ENCODE measurements around the gene TSPEAR. TPM values are rescaled to one million over a fixed set of nuclear protein-coding genes. Genes with fewer than 3 reads are reported as not detected.

The TSPEAR gene
- total RNA-seq, 2 donors from 2014 or later = 1.5 to 6.0 TPM

DNA sequence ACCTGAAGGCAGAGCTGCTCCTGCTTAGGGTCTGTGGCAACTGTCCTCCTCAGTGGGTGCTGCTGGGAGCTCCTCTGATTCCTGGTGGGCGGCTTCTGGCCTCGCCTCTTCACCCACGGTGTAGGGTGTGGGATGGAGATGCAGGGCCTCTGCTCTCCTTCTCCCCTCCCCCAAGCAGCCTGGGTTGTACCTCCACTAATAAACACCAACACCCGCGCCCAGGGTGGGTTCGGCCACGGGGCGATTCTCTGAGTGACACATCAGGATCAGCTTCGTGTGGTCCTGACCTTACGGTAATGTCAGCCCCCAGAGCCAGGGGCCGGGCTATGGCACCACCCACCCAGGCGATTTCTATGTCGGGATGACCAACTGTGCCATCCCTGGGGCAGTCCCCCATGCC lies 195.0 kb downstream of the TSPEAR start:
- Histone ChIP-seq H3K9ac (ENCODE audit: extremely low read depth, low read length, poor library complexity, severe bottlenecking) (no peak overlapping the region), H3K36me3 (ENCODE audit: control insufficient read depth, insufficient read depth, low read length) (no peaks in the 10 kb centered on the region), H3K4me3 (ENCODE audit: low read length) (no peak overlapping the region), H3K4me1 (ENCODE audit: control insufficient read depth, insufficient read depth, low read length) (no peaks in the 10 kb centered on the region), H3K27ac (ENCODE audit: low read depth, low read length) (no peak overlapping the region), H3K27me3 (ENCODE audit: control insufficient read depth, insufficient read depth, low read length, poor library complexity, severe bottlenecking) (no peaks in the 10 kb centered on the region), H3K9me3 (ENCODE audit: control insufficient read depth, low read length) (no peaks in the 10 kb centered on the region)
- peaks cover 2% of the 10 kb centered on the region for H3K9me3 Mint-ChIP-seq
- TF ChIP-seq, protein P1, sequence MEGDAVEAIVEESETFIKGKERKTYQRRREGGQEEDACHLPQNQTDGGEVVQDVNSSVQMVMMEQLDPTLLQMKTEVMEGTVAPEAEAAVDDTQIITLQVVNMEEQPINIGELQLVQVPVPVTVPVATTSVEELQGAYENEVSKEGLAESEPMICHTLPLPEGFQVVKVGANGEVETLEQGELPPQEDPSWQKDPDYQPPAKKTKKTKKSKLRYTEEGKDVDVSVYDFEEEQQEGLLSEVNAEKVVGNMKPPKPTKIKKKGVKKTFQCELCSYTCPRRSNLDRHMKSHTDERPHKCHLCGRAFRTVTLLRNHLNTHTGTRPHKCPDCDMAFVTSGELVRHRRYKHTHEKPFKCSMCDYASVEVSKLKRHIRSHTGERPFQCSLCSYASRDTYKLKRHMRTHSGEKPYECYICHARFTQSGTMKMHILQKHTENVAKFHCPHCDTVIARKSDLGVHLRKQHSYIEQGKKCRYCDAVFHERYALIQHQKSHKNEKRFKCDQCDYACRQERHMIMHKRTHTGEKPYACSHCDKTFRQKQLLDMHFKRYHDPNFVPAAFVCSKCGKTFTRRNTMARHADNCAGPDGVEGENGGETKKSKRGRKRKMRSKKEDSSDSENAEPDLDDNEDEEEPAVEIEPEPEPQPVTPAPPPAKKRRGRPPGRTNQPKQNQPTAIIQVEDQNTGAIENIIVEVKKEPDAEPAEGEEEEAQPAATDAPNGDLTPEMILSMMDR (conservative IDR thresholded peaks at IDR 0.05) = no peak
- H3K27ac Mint-ChIP-seq = no peak overlapping the region
- no peaks in the 10 kb centered on the region for H3K27me3 Mint-ChIP-seq (ENCODE audit: insufficient read depth)
- no peak overlapping the region for H3K4me3 Mint-ChIP-seq
- DNase-seq = no peak
- H3K4me1 Mint-ChIP-seq = no peaks in the 10 kb centered on the region
- 93 to 96% methylated on average over 7 to 12 of the region's 13 CpGs for WGBS, 2 experiments (ENCODE audit: insufficient coverage in 1 of 2, insufficient read length in 1 of 2)
- H3K36me3 Mint-ChIP-seq (ENCODE audit: low read depth) = no peaks in the 10 kb centered on the region

GRCh38 chr21:44515359-44516165 lies 195.8 kb downstream of the TSPEAR start:
- Histone ChIP-seq H3K36me3 (ENCODE audit: control insufficient read depth, insufficient read depth, low read length) (no peaks in the 10 kb centered on the region), H3K27ac (ENCODE audit: low read depth, low read length) (no peak overlapping the region), H3K9ac (ENCODE audit: extremely low read depth, low read length, poor library complexity, severe bottlenecking) (no peak overlapping the region), H3K4me1 (ENCODE audit: control insufficient read depth, insufficient read depth, low read length) (no peaks in the 10 kb centered on the region), H3K4me3 (ENCODE audit: low read length) (no peak overlapping the region), H3K9me3 (ENCODE audit: control insufficient read depth, low read length) (no peaks in the 10 kb centered on the region), H3K27me3 (ENCODE audit: control insufficient read depth, insufficient read depth, low read length, poor library complexity, severe bottlenecking) (no peaks in the 10 kb centered on the region)
- TF ChIP-seq, protein P1 (conservative IDR thresholded peaks at IDR 0.05) = no peak
- H3K27ac Mint-ChIP-seq = no peak overlapping the region
- no peaks in the 10 kb centered on the region for H3K4me1 Mint-ChIP-seq
- WGBS, 2 experiments (ENCODE audit: insufficient coverage in 1 of 2, insufficient read length in 1 of 2) = 93% methylated on average over 22 to 32 of the region's 32 CpGs
- DNase-seq = no peak
- H3K36me3 Mint-ChIP-seq (ENCODE audit: low read depth) = no peaks in the 10 kb centered on the region
- no peak overlapping the region for H3K4me3 Mint-ChIP-seq
- peaks cover 2% of the 10 kb centered on the region for H3K9me3 Mint-ChIP-seq
- H3K27me3 Mint-ChIP-seq (ENCODE audit: insufficient read depth) = no peaks in the 10 kb centered on the region

- Histone ChIP-seq H3K27ac (ENCODE audit: low read depth, low read length) (no peak overlapping the region), H3K4me1 (ENCODE audit: control insufficient read depth, insufficient read depth, low read length) (no peaks in the 10 kb centered on the region), H3K4me3 (ENCODE audit: low read length) (no peak overlapping the region), H3K36me3 (ENCODE audit: control insufficient read depth, insufficient read depth, low read length) (no peaks in the 10 kb centered on the region), H3K9me3 (ENCODE audit: control insufficient read depth, low read length) (no peaks in the 10 kb centered on the region), H3K9ac (ENCODE audit: extremely low read depth, low read length, poor library complexity, severe bottlenecking) (no peak overlapping the region), H3K27me3 (ENCODE audit: control insufficient read depth, insufficient read depth, low read length, poor library complexity, severe bottlenecking) (no peaks in the 10 kb centered on the region)
- H3K9me3 Mint-ChIP-seq = peaks cover 2% of the 10 kb centered on the region
- no peak for DNase-seq
- WGBS, 2 experiments (ENCODE audit: insufficient coverage in 1 of 2, insufficient read length in 1 of 2) = 94 to 97% methylated on average over 4 to 11 of the region's 11 CpGs
- no peak overlapping the region for H3K27ac Mint-ChIP-seq
- no peaks in the 10 kb centered on the region for H3K4me1 Mint-ChIP-seq
- peaks cover under 1% of the 10 kb centered on the region for H3K36me3 Mint-ChIP-seq (ENCODE audit: low read depth)
- TF ChIP-seq, protein P1 (conservative IDR thresholded peaks at IDR 0.05) = no peak
- no peaks in the 10 kb centered on the region for H3K27me3 Mint-ChIP-seq (ENCODE audit: insufficient read depth)
- H3K4me3 Mint-ChIP-seq = no peak overlapping the region
These were observed 196.5 kb downstream of the TSPEAR start for GRCh38 chr21:44514746-44515358.

All from endodermal cell (in vitro differentiated cells).